ENCODE results near the gene DDX42.
"Not testable (repeated sequence)": the region's sequence is repeated elsewhere in the genome, so short reads cannot be mapped to it uniquely, and the experiment has no call there.

DDX42 gene

DNA sequence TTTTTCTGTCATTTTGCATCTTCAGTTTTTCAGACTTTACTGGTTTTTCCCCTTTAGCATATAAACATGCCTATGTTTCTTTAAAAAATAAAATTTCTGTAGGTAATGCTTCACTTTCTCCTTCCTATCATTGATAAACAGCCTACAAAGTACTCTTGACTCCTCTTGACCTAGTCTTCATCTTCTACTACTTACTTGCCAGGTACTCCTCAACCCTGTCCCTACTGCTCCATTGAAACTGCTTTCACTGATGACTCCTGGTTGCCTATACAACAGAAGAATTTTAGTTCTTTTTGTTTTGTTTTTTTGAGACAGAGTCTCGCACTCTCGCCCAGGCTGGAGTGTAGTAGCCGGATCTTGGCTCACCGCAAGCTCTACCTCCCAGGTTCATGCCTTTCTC is 7.0 kb downstream of the DDX42 start:
- no peak for DNase-seq (ENCODE audit: low spot score)

DNA sequence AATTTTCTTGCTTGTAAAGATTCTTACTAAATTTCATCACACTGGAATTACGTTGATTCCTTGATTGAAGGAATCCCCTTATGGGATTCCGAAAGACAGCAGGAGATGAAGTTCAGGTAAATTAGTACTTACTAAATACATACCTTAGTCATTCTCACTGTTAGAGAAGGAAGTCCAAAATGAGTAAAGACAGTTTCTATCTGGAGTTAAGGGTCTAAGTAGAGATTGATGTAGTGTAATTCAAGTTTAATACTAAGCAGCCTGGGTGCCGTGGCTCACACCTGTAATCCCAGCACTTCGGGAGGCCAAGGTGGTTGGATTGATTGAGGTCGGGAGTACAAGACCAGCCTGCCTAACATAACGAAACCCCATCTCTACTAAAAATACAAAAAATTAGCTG is 9.6 kb downstream of the DDX42 start:
- no peak for DNase-seq (ENCODE audit: low spot score)

DNA sequence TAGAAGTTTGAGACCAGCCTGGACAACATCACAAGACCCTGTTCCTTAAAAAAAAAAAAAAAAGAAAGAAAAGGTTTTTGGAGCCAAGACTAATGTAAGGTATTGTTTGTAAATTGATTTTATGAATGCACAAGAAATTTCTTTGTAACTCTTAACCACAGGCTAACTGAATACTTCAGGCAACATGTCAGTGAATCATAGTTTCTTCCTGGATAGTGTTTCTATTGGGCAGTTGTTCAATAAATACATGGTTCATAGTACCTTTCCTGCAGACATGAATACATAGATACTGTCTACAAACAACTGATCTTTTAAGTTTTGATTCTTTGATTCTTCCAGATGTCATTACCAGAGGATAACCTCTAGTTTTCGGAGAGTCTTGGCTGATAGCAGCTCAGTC is 11.6 kb downstream of the DDX42 start:
- DNase-seq (ENCODE audit: low spot score): no peak

DNA sequence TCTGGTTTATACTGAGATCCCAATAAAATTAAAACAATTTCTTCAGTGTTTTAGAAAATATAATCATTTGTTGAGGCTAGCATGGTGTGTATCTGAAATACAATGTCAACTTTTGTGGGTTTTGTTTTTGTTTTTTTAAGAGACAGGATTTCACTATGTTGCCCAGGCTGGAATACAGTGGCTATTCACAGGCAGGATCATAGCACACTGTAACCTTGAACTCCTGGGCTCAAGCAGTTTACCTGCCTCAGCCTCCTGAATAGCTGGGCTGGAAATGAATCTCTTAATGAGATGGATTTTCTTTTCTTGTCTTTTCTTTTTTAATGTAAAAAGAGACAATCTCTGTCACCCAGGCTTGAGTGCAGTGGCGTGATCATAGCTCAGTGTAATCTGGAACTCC is 12.1 kb downstream of the DDX42 start:
- no peak for DNase-seq (ENCODE audit: low spot score)

DNA sequence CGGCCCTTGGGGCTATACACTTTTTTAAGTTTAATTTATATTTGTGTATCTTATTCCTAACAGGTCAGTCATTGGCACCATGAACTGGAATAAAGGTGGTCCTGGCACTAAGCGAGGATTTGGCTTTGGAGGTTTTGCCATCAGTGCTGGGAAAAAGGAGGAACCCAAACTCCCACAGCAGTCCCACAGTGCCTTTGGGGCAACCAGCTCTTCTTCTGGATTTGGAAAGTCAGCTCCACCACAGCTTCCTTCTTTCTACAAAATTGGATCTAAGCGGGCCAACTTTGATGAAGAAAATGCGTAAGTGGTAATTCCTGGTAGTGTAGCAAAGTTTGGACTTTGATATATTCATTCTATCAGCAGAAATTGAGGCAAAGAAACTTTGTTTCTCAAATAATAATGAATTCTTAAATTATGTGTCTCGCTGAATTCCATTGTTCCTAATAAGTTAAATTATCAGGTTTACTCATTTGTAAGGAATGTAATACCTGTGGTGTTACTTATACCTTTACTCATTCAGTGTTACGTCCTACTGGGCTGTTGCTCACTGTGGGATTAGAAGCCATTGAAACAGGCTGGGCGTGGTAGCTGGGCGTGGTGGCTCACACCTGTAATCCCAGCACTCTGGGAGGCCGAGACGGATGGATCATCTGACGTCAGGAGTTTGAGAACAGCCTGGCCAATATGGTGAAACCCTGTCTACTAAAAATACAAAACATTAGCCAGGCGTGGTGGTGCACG is 13.2 kb downstream of the DDX42 start:
- DNase-seq (ENCODE audit: low spot score): no peak

DNA sequence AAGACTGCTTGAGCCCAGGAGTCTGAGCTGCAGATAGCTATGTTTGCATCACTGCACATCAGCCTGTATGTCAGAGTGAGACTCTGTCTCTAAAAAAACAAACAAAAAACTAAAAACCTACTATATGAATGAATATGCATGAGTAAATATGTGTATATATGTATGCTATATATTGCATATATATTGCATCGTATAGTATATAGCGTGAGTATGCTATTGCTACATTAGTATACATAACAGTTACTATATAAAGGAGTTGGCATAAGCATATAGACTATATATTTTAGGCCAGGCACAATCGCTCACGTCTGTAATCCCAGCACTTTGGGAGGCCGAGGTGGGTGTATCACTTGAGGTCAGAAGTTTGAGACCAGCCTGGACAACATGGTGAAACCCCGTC is 16.1 kb downstream of the DDX42 start:
- DNase-seq (ENCODE audit: low spot score): no peak

DNA sequence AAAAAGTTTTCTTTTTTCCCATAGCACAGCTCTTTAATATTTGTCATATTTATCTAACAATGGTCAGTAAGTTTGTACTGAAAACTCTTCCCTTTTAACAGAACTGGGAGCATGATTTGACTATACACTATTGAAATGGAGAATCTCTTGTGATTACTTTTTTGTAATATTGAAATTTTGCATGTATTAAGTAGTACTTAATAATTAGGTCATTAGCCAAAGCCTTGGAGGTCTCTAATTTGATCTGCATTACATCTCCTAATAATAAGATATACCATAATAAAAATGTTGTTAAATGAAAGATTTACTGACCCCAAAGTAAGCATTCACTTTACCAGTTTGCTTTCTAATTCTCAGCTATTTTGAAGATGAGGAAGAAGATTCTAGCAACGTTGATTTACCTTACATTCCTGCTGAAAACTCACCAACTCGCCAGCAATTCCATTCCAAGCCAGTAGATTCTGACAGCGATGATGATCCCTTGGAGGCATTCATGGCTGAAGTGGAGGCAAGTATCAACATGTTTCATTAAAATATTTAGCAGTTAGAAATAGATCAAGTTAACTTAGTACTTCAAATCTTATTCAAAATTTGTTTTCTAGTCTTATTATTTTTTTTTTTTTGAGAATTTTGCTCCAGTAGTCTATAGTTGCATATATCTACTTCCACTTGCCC is 18.2 kb downstream of the DDX42 start:
- DNase-seq (ENCODE audit: low spot score): no peak

DNA sequence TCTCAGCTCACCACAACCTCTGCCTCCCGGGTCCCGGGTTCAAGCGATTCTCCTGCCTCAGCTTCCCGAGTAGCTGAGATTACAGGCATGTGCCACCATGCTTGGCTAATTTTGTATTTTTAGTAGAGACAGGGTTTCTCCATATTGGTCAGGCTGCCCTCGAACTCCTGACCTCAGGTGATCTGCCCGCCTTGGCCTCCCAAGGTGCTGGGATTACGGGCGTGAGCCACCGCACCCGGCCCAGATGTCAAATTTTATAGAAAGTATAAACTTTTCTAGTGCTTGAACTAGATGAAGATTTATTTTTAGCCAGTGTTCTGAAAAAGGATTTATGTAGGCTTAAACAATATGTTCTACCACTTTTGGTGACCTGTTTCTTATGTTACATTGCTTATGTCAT is 22.4 kb downstream of the DDX42 start:
- not testable (repeated sequence) for DNase-seq (ENCODE audit: low spot score)

DNA sequence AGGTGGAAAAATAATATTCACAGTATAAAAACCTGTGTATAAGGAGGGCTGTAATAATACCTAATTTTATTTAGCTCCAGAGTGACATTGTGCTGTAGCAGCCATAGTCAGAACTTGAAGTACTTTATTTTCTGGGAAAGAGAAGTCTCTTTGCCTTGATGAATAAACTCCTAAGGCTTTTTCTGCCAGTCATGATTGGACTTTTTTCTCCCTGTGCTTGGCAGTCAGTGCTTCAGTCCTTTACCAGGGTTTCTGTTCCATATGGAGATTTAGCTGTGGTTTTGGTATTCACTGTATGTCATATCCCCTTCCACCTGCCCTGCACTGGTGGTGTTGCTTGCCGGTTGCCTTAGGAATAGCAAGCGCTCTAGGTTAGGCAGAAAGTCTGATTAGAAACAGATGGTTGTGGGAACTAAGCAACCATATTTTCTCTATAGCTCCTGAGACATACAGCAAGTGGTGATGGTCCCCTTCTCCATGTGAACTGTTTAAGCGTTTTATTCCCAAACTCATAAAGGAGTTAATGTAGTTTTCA is 24.7 kb downstream of the DDX42 start:
- no peak for DNase-seq (ENCODE audit: low spot score)

DNA sequence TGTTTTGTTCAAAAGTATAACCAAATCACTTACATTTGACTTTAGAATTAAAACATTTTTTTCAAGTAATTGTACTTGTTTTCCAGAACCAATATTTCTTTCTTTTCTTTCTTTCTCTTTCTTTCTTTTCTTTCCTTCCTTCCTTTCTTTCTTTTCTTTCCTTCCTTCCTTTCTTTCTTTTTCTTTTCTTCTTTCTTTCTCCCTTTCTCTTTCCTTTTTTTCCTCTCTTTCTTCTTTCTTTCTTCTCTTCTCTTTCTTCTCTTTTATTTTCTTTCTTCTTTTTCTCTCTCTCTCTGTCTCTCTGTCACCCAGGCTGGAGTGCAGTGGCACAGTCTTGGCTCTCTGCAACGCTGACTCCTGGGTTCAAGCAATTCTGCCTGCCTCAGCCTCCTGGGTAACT is 26.8 kb downstream of the DDX42 start:
- no peak for DNase-seq (ENCODE audit: low spot score)

DNA sequence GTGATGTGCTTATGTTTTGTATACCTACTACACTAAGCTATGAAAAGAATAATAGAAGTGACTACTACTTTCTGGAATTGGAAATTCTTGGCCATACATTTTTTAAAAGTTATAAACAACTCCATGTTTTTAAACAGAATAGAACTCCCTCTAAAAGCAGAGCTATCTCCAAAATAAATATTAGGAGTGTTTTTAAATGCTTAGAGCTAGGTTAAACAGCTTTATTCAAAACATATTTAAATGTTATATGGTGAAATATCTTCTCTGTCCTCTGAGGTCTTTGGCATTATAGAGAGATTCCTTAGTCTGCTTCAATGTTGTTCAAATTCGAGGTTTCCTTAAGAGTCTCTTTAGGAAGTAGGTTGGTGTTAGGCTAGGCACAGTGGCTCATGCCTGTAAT is 30.4 kb downstream of the DDX42 start:
- no peak for DNase-seq (ENCODE audit: low spot score)

DNA sequence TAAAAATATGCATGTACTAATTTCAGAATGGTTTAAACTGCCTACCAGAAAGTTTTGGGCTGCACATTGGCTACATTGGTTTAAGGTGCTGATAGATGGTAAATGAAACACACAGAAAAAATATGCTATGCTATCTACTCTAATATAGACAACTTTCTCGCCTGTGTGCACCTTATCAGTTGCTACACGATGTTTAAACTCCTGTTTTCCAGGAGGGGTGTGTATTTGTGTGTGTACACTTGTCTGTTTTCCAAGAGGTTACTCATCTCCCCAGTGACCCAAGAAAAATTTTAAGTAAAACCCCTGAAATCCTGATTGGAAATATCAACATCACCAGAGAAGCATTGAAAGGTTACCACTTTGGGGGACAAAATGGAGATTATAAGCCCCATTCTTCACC is 31.6 kb downstream of the DDX42 start:
- DNase-seq (ENCODE audit: low spot score): no peak

DNA sequence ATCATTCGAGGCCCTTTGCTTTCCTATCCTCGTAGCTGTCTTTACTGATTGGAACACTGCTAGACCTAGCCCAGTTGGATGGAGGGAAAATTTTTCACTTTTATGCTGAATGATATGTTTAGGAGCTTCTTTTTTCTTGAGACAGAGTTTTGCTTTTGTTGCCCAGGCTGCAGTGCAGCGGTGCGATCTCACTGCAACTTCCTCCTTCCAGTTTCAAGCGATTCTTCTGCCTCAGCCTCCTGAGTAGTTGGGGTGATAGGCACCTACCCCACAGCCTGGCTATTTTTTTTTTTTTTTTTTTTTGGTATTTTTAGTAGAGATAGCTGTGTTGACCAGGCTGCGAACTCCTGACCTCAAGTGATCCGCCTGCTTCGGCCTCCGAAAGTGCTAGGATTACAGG is 36.0 kb downstream of the DDX42 start:
- no peak for DNase-seq (ENCODE audit: low spot score)

DNA sequence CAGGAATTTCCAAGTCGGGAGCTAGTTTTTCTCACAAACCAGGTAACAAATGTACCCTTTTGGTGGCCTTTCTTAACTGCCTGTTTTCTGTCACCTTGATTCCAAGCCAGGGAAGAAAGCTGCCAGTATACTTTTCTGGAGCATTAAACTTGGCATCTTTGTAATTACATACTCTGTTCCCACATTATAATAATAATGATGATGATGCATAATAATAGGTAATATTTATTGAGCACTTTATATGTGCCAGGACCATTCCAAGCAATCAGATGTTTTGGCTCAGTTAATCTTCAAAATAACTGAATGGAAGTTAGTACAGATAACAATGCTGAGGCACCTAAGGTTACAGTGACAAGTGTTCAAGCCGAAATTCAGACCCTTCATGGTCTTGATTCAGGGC is 42.2 kb downstream of the DDX42 start:
- no peak for DNase-seq (ENCODE audit: low spot score)

DNA sequence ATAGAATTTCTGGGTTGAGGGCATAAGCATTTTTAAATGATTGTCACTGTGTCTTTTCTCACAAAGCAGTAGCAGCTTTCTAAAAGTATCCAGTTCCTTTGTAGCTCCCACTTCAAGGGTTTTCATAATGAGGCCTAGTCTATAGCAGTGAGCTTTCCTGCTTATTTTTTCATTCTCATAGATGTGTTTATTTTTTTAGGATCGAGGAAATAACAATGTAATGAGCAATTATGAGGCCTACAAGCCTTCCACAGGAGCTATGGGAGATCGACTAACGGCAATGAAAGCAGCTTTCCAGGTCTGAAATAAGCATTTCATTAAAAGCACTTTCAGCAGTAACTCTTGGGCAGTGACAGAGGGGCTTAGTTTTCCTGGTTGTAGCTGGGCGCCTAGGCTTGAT is 42.7 kb downstream of the DDX42 start:
- DNase-seq (ENCODE audit: low spot score): no peak

DNA sequence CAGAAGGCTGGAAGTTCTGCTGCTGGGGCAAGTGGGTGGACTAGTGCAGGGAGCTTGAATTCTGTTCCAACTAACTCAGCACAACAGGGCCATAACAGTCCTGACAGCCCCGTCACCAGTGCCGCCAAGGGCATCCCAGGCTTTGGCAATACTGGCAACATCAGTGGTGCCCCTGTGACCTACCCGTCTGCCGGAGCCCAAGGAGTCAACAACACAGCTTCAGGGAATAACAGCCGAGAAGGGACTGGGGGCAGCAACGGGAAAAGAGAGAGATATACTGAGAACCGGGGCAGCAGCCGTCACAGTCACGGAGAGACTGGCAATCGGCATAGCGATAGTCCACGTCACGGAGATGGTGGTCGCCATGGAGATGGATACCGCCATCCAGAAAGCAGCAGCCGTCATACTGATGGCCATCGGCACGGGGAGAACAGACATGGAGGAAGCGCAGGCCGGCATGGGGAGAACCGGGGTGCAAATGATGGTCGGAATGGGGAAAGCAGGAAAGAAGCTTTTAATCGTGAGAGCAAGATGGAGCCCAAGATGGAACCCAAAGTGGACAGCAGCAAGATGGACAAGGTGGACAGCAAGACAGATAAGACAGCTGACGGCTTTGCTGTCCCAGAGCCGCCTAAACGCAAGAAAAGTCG is 43.9 kb downstream of the DDX42 start:
- DNase-seq (ENCODE audit: low spot score): no peak

DNA sequence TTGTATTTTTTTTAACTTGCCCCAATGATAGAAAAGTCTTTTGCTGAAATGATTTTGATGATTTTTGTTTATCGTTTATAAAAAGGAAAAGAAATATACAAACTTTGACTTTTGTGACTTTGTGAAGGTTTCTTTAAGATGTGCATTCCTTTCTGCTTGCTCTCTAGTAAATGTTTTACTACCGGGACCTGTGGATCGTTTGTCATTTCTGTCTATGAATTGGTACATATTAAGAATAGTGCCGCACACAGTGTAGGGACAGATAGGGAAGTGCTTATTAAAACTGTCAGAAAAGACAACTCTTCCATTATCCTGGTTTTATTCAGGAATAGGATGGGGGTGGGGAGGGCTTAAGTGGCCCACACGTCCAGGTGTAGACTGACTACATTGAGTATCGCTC is 45.2 kb downstream of the DDX42 start:
- DNase-seq (ENCODE audit: low spot score): no peak

DNA sequence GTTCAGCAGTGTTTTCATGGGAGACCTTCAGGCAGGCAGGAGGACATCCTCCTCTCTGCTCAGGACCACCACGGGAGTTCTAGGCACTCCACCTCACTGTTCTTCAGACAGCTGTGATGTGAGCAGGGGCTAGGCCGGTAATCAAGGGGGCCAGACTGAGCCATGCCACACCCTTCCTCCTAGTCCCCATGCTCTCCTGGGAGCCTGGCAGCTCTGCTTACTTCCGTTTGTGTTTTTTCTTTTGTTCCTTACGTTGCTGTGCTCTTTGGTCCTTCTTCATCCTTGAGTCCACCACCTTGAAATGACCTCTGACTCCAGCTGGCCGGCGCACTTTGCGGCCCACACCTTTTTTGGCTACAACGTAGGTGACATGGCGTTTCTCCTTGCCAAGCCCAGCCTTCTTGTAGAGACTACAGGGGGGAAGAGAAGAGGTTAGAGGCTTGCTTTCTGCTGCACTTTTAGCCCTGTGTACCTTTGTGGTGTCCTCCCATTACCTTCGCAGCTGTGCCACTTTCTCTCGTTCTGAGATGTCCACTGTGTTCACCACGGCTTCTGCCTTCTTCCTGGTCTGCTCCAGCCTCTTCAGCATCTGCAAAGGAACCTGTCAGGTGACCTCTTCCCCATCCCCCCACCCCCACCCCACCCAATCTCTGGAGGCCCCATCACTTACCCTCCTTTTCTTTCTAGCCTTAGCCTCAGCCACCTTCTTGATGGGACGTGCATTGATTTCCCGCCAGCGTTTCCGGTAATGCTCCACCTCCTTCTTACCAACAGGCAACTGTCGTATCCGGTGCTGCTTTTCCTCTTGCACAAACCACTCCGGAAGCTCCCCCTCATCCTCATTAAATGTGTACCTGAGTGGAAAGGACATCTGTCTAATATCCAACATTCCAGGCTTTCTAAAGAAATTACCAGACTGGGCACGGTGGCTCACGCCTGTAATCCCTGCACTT is 45.9 kb downstream of the DDX42 start:
- DNase-seq (ENCODE audit: low spot score): no peak

DNA sequence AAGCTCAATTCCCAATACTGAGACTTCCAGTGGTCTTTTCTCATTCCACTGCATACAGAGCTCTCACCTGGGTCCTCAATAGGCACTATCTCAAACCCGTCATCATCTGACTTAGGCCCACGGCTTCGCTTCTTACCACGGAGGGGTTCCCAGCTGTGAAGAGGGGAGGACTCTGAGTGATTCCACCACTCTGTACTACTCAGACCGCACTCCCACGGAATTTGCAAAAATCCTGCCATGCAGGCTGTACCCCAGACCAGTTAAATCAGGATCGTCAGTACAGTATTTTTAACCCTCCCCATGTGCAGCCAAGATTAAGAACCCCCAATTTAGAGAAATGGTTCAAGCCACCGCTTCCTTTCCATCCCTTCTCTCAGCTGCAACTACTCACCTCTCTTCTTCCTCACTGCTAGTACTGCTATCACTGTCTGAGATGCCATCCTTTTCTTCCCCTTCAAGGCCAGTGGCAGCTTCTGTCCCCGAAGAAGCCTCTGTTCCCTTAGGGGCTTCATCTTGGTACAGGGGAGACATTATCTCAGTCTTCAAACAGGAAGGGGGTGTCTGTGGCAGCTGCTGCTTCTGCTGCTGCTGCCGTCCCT is 47.1 kb downstream of the DDX42 start:
- DNase-seq (ENCODE audit: low spot score): no peak

DNA sequence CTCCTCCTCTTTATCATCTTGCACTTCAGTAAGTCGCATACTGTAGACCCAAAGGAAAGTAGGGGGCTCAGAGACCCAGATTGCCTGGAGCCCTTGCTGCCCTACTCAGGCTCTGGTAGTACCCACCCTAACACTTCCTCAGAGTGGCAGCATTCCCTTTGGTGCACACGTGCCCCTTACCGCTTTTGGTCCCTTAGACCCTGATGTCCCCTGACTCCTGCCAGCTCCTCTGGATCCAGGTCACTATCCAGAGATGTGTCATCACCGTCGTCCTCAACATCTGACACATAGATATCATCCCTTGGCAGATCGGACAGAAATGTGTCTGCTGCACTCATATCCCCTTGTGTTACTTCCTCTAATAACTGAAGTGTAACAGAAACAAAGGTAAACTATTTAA is 47.8 kb downstream of the DDX42 start:
- DNase-seq (ENCODE audit: low spot score): no peak

DNA sequence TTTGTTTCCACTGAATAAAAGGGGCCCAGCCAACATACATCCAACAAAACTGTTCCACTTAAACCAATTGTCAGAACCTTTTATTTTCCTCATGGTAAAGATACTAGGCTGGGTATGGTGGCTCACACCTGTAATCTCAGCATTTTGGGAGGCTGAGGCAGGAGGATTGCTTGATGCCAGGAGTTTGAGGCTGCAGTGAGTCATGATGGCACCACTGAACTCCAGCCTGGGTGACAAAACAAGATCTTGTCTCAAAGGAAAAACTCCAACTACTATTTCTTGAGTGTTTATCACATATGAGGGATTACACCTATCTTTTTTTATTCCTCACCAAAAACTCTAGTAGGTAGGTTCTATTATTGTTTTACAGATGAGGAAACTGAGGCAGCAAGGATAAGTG is 48.6 kb downstream of the DDX42 start:
- no peak for DNase-seq (ENCODE audit: low spot score)
